ENCODE data around the gene CDK14. TPM values are rescaled to one million over a fixed set of nuclear protein-coding genes. Genes with fewer than 3 reads are reported as not detected.

The CDK14 gene
- polyA plus RNA-seq, 3 donors: 1.7 to 2.5 (median 2.1) TPM

DNA sequence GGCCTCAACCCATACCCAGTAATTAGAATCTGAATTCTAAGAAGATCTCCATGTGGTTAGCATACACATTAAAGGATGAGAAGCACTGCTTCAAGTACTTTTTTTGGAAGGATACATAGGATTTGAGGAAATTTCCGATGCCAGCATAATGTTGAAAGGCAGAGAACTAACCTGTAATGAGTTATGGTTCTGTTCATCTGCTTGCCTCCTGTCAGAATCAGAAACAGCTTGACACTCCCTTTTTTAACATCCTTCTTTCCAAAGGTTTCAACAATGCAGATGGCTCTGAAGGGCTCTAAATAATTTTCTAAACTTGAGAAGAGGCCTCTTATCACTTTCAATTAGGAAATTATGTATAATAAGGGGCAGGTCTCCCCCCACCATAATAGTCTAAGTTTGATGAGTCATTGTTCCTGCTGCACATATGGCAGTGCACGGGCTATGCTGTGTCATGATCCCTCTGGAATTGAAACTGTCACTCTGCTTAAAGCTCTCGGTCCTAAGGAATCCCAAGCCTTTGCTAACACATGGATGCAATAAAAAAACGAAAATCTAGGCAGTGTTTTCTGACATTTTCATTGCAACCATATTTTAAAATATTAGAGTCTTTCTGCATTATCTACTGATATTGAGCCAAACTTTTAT, 376.9 kb downstream of the CDK14 start:
- Histone ChIP-seq H3K9me3 (replicated peaks in 1 of 2; ENCODE audit: control insufficient read depth in 1 of 2, insufficient read depth in 1 of 2, low read length in 2 of 2) (peaks cover 19 to 27% of the 10 kb centered on the region in 2 donors), H2AFZ (ENCODE audit: insufficient read depth, low read depth, low read length, poor library complexity, severe bottlenecking) (no peak overlapping the region), H3K27me3 (ENCODE audit: control insufficient read depth in 2 of 2, insufficient read depth in 2 of 2, low read length in 2 of 2) (no peaks in the 10 kb centered on the region), H3K79me2 (ENCODE audit: insufficient read depth, low read length) (no peaks in the 10 kb centered on the region), H3K4me2 (replicated peaks; ENCODE audit: extremely low read depth, low read length, poor library complexity, severe bottlenecking) (no peak overlapping the region), H4K20me1 (ENCODE audit: insufficient read depth, low read length) (no peaks in the 10 kb centered on the region), H3K27ac (ENCODE audit: low read depth in 1 of 2, low read length in 2 of 2) (no peak overlapping the region), H3K4me1 (ENCODE audit: control insufficient read depth in 1 of 2, insufficient read depth in 2 of 2, low read length in 2 of 2) (no peaks in the 10 kb centered on the region), H3K36me3 (replicated peaks in 1 of 2; ENCODE audit: control insufficient read depth in 1 of 2, insufficient read depth in 2 of 2, low read length in 2 of 2) (no peaks in the 10 kb centered on the region), H3K9ac (ENCODE audit: insufficient read depth, low read length, poor library complexity, severe bottlenecking) (no peak overlapping the region), H3K4me3 (replicated peaks in 1 of 3; ENCODE audit: low read depth in 2 of 3, low read length in 3 of 3) (no peak overlapping the region)
- intact Hi-C loops (cut with micrococcal nuclease): no loop called here
- H3K4me1 Mint-ChIP-seq: no peaks in the 10 kb centered on the region
- peaks cover 0 to 14% of the 10 kb centered on the region in 2 donors for H3K36me3 Mint-ChIP-seq
- H3K27ac Mint-ChIP-seq: no peak overlapping the region
- WGBS (ENCODE audit: insufficient coverage): 89% methylated on average over 2 of the region's 4 CpGs
- TF ChIP-seq, protein P1, sequence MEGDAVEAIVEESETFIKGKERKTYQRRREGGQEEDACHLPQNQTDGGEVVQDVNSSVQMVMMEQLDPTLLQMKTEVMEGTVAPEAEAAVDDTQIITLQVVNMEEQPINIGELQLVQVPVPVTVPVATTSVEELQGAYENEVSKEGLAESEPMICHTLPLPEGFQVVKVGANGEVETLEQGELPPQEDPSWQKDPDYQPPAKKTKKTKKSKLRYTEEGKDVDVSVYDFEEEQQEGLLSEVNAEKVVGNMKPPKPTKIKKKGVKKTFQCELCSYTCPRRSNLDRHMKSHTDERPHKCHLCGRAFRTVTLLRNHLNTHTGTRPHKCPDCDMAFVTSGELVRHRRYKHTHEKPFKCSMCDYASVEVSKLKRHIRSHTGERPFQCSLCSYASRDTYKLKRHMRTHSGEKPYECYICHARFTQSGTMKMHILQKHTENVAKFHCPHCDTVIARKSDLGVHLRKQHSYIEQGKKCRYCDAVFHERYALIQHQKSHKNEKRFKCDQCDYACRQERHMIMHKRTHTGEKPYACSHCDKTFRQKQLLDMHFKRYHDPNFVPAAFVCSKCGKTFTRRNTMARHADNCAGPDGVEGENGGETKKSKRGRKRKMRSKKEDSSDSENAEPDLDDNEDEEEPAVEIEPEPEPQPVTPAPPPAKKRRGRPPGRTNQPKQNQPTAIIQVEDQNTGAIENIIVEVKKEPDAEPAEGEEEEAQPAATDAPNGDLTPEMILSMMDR (IDR thresholded peaks at IDR 0.05): no peak
- DNase-seq: no peak
- H3K4me3 Mint-ChIP-seq: no peak overlapping the region
- H3K9me3 Mint-ChIP-seq: peaks cover 18 to 32% (median 29%) of the 10 kb centered on the region in 7 donors
- no peaks in the 10 kb centered on the region for H3K27me3 Mint-ChIP-seq (ENCODE audit: low read depth in 3 of 3)

DNA sequence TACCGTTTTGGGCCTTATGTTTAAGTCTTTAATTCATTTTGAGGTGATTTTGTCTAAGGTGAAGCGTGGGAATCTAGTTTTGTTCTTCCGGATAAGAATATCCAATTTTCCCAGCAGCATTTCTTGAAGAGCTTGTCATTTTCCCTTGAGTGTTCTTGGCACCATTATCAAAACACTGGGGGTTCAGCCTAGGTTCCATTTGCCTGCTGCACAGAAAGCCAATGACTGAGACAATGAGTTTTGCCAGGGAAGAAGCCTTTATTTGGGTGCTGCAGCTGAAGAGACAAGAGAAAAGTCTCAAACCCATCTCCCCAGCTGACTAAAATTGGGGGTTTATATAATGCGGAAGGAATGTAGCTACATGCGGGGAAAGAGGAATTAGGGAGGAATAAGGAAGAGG, 380.9 kb downstream of the CDK14 start:
- H3K36me3 ChIP-seq (replicated peaks in 1 of 2; ENCODE audit: control insufficient read depth in 1 of 2, insufficient read depth in 2 of 2, low read length in 2 of 2): no peaks in the 10 kb centered on the region
- no peak overlapping the region for H3K4me2 ChIP-seq (replicated peaks; ENCODE audit: extremely low read depth, low read length, poor library complexity, severe bottlenecking)
- Mint-ChIP-seq H3K4me3 (no peak overlapping the region), H3K9me3 (peaks cover 22 to 37% (median 30%) of the 10 kb centered on the region in 7 donors), H3K27ac (no peak overlapping the region), H3K36me3 (peaks cover 1 to 14% of the 10 kb centered on the region in 2 donors), H3K27me3 (ENCODE audit: low read depth in 3 of 3) (no peaks in the 10 kb centered on the region), H3K4me1 (no peaks in the 10 kb centered on the region)
- no peaks in the 10 kb centered on the region for H3K79me2 ChIP-seq (ENCODE audit: insufficient read depth, low read length)
- H3K27ac ChIP-seq (ENCODE audit: low read depth in 1 of 2, low read length in 2 of 2): no peak overlapping the region
- H3K27me3 ChIP-seq (ENCODE audit: control insufficient read depth in 2 of 2, insufficient read depth in 2 of 2, low read length in 2 of 2): no peaks in the 10 kb centered on the region
- peaks cover 24 to 32% of the 10 kb centered on the region in 2 donors for H3K9me3 ChIP-seq (replicated peaks in 1 of 2; ENCODE audit: control insufficient read depth in 1 of 2, insufficient read depth in 1 of 2, low read length in 2 of 2)
- TF ChIP-seq, protein P1 (IDR thresholded peaks at IDR 0.05): no peak
- no peaks in the 10 kb centered on the region for H4K20me1 ChIP-seq (ENCODE audit: insufficient read depth, low read length)
- H3K4me1 ChIP-seq (ENCODE audit: control insufficient read depth in 1 of 2, insufficient read depth in 2 of 2, low read length in 2 of 2): no peaks in the 10 kb centered on the region
- H3K9ac ChIP-seq (ENCODE audit: insufficient read depth, low read length, poor library complexity, severe bottlenecking): no peak overlapping the region
- intact Hi-C loops (cut with micrococcal nuclease): no loop called here
- H2AFZ ChIP-seq (ENCODE audit: insufficient read depth, low read depth, low read length, poor library complexity, severe bottlenecking): no peak overlapping the region
- WGBS (ENCODE audit: insufficient coverage): 78% methylated on average over 2 of the region's 5 CpGs
- H3K4me3 ChIP-seq (replicated peaks in 1 of 3; ENCODE audit: low read depth in 2 of 3, low read length in 3 of 3): no peak overlapping the region
- DNase-seq: no peak
